ENCODE data around the gene CATSPERZ. TPM values are rescaled to one million over a fixed set of nuclear protein-coding genes. Genes with fewer than 3 reads are reported as not detected.

Gene CATSPERZ
- total RNA-seq, 2 donors from 2014 or later: 0.56 TPM; not detected in 1

DNA sequence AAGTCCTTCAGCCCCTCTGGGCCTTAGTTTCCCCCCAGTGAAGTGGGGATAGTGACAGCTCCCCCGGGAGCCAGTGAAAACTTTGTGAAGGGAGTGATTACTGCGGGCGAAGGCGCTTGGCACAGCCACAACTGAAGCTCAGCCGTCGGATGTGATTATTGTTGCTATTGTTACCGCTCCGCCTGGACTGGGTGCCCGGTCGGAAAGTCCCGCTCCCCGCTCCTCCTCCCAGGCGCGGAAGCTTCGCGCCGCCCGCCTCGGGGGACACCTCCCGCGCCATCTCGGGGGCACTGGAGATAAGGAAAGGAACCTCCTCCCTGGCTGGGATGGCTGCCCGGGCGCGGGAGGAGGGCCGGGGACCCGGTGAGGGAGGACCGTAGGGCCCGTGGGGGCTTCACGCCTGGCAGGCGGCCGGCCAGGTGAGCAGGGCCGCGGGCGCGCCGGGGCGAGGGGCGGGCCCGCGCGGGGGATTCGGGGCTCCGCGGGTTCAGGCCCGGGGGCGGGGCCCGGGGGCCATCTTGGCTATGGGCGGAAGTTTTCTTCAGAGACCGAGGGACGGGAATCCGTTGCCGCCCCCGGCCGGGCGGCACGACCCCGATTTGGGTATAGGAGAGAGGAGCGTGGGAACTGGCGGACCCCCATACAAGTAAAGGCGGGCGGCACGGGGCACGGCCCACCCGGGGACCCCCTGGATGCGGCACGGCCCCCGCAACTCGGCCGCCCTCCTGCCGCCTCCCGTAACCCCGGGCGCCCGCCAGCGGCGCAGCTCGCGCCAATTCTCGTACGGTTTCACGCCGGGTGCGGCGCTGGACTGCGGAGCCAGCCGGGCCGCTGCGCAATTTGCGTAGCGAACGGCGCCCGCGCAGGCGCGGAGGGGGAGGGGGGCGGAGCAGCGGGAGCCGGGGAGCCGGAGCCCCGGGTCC, 14.9 kb upstream of the CATSPERZ start, which contains the start of gene GPR137:
Gene GPR137 (plus strand): TSS at position 887 of the 923 bp plus-strand sequence. CDS start 677 bp downstream, outside the sequence.
- Histone ChIP-seq H3K4me3 (peak within 1 kb of the TSS; percentile 77), H3K27ac (peak within 1 kb of the TSS; percentile 96), H3K4me1 (peaks cover 11% of the 10 kb centered on the region), H3K27me3 (peaks cover 2% of the 10 kb centered on the region), H3K9ac (ENCODE audit: low read depth in 2 of 2, low read length in 2 of 2) (peak within 1 kb of the TSS; percentile 88 to 94), H3K9me3 (no peaks in the 10 kb centered on the region), H3K36me3 (no peaks in the 10 kb centered on the region)
- DNase-seq: peak; percentile 91
- intact Hi-C loops (cut with DNase I): no loop called here
- TF ChIP-seq, protein P1, sequence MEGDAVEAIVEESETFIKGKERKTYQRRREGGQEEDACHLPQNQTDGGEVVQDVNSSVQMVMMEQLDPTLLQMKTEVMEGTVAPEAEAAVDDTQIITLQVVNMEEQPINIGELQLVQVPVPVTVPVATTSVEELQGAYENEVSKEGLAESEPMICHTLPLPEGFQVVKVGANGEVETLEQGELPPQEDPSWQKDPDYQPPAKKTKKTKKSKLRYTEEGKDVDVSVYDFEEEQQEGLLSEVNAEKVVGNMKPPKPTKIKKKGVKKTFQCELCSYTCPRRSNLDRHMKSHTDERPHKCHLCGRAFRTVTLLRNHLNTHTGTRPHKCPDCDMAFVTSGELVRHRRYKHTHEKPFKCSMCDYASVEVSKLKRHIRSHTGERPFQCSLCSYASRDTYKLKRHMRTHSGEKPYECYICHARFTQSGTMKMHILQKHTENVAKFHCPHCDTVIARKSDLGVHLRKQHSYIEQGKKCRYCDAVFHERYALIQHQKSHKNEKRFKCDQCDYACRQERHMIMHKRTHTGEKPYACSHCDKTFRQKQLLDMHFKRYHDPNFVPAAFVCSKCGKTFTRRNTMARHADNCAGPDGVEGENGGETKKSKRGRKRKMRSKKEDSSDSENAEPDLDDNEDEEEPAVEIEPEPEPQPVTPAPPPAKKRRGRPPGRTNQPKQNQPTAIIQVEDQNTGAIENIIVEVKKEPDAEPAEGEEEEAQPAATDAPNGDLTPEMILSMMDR (IDR thresholded peaks at IDR 0.05): no peak

DNA sequence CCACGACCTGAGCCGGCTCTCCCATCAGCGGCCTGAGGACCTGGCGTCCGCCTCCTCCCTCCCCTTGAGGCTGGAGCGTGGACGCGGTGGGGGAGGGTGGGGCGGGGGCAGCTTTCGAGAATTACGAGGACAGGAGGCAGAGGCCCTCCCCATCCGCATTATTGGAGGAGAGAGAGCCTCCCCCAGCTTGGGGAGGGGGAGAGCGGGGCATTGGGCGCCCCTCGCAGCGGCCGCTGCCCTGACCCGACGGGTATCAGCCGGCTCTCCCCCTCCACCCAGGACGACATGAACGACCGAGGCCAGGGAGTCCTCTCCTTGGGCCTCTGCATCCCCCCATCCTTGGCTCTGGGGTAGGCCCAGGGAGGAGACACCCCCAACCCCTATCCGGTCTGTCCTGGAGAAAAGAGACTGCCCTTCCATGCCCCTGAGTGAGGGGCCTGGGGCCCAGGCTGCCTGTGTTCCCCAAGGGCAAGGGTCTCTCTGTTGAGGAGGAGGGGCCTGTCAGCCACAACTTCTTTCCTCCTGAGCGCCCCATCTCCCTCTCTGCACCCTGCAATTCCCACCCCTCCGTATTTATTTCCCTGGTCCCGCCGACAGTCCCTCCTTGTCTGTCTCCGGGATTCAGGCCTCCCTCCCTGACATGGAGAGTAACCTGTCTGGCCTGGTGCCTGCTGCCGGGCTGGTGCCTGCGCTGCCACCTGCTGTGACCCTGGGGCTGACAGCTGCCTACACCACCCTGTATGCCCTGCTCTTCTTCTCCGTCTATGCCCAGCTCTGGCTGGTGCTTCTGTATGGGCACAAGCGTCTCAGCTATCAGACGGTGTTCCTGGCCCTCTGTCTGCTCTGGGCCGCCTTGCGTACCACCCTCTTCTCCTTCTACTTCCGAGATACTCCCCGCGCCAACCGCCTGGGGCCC, 14.0 kb upstream of the CATSPERZ start:
- H3K4me3 ChIP-seq: peak overlapping the region; percentile 77
- H3K4me1 ChIP-seq: peaks cover 11% of the 10 kb centered on the region
- peak overlapping the region; percentile 84 to 88 for H3K9ac ChIP-seq (ENCODE audit: low read depth in 2 of 2, low read length in 2 of 2)
- H3K27me3 ChIP-seq: peaks cover 12% of the 10 kb centered on the region
- DNase-seq: no peak
- TF ChIP-seq, protein P1 (IDR thresholded peaks at IDR 0.05): no peak
- no peaks in the 10 kb centered on the region for H3K36me3 ChIP-seq
- H3K9me3 ChIP-seq: no peaks in the 10 kb centered on the region
- H3K27ac ChIP-seq: peak overlapping the region; percentile 96
- intact Hi-C loops (cut with DNase I): no loop called here

DNA sequence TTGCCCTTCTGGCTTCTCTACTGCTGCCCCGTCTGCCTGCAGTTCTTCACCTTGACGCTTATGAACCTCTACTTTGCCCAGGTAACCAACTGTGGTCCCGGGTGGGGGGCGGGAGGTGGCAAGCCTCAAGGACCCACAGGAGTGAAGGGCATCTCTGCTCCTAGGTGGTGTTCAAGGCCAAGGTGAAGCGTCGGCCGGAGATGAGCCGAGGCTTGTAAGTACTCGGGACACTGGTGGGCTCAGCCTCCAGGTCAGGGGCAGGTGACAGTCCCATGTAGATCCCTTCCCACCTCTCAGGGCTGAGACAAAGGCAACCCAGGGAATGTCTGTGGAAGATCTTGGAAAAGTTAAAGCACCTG, 13.4 kb upstream of the CATSPERZ start:
- Histone ChIP-seq H3K27me3 (peaks cover 18% of the 10 kb centered on the region), H3K4me1 (peaks cover 11% of the 10 kb centered on the region), H3K36me3 (no peaks in the 10 kb centered on the region), H3K9ac (ENCODE audit: low read depth in 2 of 2, low read length in 2 of 2) (peak overlapping the region in 1 of 2 donors; percentile 84), H3K9me3 (no peaks in the 10 kb centered on the region), H3K27ac (no peak overlapping the region), H3K4me3 (no peak overlapping the region)
- DNase-seq: no peak
- intact Hi-C loops (cut with DNase I): no loop called here
- TF ChIP-seq, protein P1 (IDR thresholded peaks at IDR 0.05): no peak

DNA sequence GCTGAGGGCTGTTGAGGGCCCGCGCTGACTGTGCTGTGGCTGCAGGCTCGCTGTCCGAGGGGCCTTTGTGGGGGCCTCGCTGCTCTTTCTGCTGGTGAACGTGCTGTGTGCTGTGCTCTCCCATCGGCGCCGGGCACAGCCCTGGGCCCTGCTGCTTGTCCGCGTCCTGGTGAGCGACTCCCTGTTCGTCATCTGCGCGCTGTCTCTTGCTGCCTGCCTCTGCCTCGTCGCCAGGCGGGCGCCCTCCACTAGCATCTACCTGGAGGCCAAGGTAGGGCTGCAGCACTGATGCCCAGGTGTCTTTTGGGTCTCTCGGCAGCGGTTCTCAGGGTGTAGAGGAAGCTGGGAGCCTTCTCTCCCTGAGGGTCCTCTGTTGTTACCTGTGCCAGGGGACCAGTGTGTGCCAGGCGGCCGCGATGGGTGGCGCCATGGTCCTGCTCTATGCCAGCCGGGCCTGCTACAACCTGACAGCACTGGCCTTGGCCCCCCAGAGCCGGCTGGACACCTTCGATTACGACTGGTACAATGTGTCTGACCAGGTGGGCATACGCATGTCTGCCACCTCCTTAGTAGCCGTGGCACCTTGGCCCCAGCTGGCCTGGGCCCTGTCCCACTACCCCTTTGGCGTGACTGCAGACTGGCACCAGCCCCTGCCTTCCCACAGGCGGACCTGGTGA, 12.3 kb upstream of the CATSPERZ start:
- no peak for DNase-seq
- no peak overlapping the region for H3K9ac ChIP-seq (ENCODE audit: low read depth in 2 of 2, low read length in 2 of 2)

More for the DNA sequence above, 12.3 kb upstream of the CATSPERZ start:
- intact Hi-C loops (cut with DNase I): no loop called here
- Histone ChIP-seq H3K27me3 (peaks cover 28% of the 10 kb centered on the region), H3K36me3 (no peaks in the 10 kb centered on the region), H3K9me3 (no peaks in the 10 kb centered on the region), H3K4me1 (peaks cover 14% of the 10 kb centered on the region), H3K4me3 (no peak overlapping the region), H3K27ac (no peak overlapping the region)
- TF ChIP-seq, protein P1 (IDR thresholded peaks at IDR 0.05): no peak
